Lung (tissue), 12 donors: Measurements from ENCODE around the gene ESYT3. TPM values are rescaled to one million over a fixed set of nuclear protein-coding genes. Genes with fewer than 3 reads are reported as not detected.

ENCODE experiments used
- ATAC-seq: fragments of 200-7000 bp; cut with Tn5 transposase; one replicate; pipeline ENCODE4 v1.9.1; 2020; ENCODE audit warnings: moderate number of reproducible peaks; ENCODE audit not compliant: insufficient read depth, low FRiP score
- DNase-seq, 3 donors: peaks; one replicate each; pipeline ENCODE4 v3.0.0-alpha.2; 2013 to 2017
- H3K27ac ChIP-seq, 2 donors: one replicate each; pipeline ENCODE4 v1.5.1; 2013; ENCODE audit warnings: mild to moderate bottlenecking in 2 of 2, moderate library complexity in 2 of 2, control low read depth in 1 of 2, inconsistent platforms in 1 of 2, low read depth in 1 of 2, low read length in 1 of 2
- H3K27me3 ChIP-seq, 3 donors: one replicate each; pipeline ENCODE4 v1.5.1; 2013; ENCODE audit warnings: low read length in 2 of 3; ENCODE audit not compliant: control insufficient read depth in 3 of 3, insufficient read depth in 3 of 3
- H3K36me3 ChIP-seq, 4 donors: one replicate each; pipeline ENCODE4 v1.5.1; 2013; ENCODE audit warnings: low read length in 4 of 4, mild to moderate bottlenecking in 1 of 4, moderate library complexity in 1 of 4; ENCODE audit not compliant: control insufficient read depth in 4 of 4, insufficient read depth in 4 of 4
- H3K4me1 ChIP-seq, 5 donors: one replicate each; pipeline ENCODE4 v1.5.1; 2013; ENCODE audit warnings: low read length in 5 of 5, mild to moderate bottlenecking in 2 of 5, moderate library complexity in 1 of 5; ENCODE audit not compliant: control insufficient read depth in 5 of 5, insufficient read depth in 5 of 5
- H3K4me3 ChIP-seq: one replicate; pipeline ENCODE4 v1.5.1; 2013; ENCODE audit warnings: mild to moderate bottlenecking, control low read depth, moderate library complexity
- H3K9ac ChIP-seq, 2 donors: one replicate each; pipeline ENCODE4 v1.5.1; 2013; ENCODE audit warnings: low read length in 2 of 2, control low read depth in 1 of 2; ENCODE audit not compliant: insufficient read depth in 1 of 2
- H3K9me3 ChIP-seq, 4 donors: one replicate each; pipeline ENCODE4 v1.5.1; 2013; ENCODE audit warnings: low read length in 3 of 4, mild to moderate bottlenecking in 1 of 4, moderate library complexity in 1 of 4; ENCODE audit not compliant: control insufficient read depth in 4 of 4, insufficient read depth in 3 of 4
- CTCF ChIP-seq: IDR thresholded peaks from 2 replicates; pipeline ENCODE4 v1.5.1; 2012; ENCODE audit warnings: mild to moderate bottlenecking; ENCODE audit errors: control extremely low read depth, extremely low read depth
- WGBS, 2 donors: extraction: QIAGEN DNeasy Blood & Tissue Kit; methylation state at CpG; one replicate each; pipeline ENCODE4 v1.1.7; 2013; 5-methylcytosine and 5-hydroxymethylcytosine counted together
- polyA plus RNA-seq, 2 donors: library from polyadenylated mRNA; stranded (reverse); fragments of 200-250 nt; gene quantifications; one replicate each; pipeline ENCODE4 v1.2.1, GENCODE V29; 2013
- total RNA-seq, 2 donors: library from RNA; depleted of rRNA in 1 of 2; stranded (reverse); fragments of >200 nt in 1 of 2; gene quantifications; one replicate each; pipeline ENCODE4 v1.2.1, GENCODE V29; 2014 to 2021
- donor health status: control.
- donor health status: control.
- donor health status: Bipolar disorder and iron deficiency.
- donor health status: healthy.
- donor health status: DM: yes; HTN: yes; CAD: no.

ESYT3 gene
- total and polyA plus RNA-seq, 4 donors, result 5.7 to 71.0 (median 27.0) TPM

GRCh38 chr3:138394686-138395085 is 39.7 kb upstream of the ESYT3 start:
- Histone ChIP-seq H3K27ac (peak overlapping the region in 1 of 2 donors; percentile 2), H3K4me3 (no peak overlapping the region), H3K27me3 (no peaks in the 10 kb centered on the region), H3K9me3 (no peaks in the 10 kb centered on the region), H3K4me1 (peaks cover 0 to 2% (median 0%) of the 10 kb centered on the region in 5 donors), H3K9ac (no peak overlapping the region), H3K36me3 (peaks cover 0 to 2% (median 0%) of the 10 kb centered on the region in 4 donors)
- ATAC-seq, result no peak
- TF ChIP-seq CTCF, result no peak
- WGBS, 2 donors, result 94 to 98% methylated on average over 5 of the region's 5 CpGs
- no peak for DNase-seq

GRCh38 chr3:138395865-138396751 is 38.3 kb upstream of the ESYT3 start:
- no peaks in the 10 kb centered on the region for H3K27me3 ChIP-seq
- TF ChIP-seq CTCF, result no peak
- no peak overlapping the region for H3K4me3 ChIP-seq
- WGBS, 2 donors, result 91 to 92% methylated on average over 12 of the region's 12 CpGs
- H3K9me3 ChIP-seq, result no peaks in the 10 kb centered on the region
- peaks cover 0 to 2% (median 0%) of the 10 kb centered on the region in 5 donors for H3K4me1 ChIP-seq
- H3K27ac ChIP-seq, result peak overlapping the region in 1 of 2 donors; percentile 58
- ATAC-seq (no peak), DNase-seq (no peak)
- H3K36me3 ChIP-seq, result peaks cover 0 to 3% (median 0%) of the 10 kb centered on the region in 4 donors
- H3K9ac ChIP-seq, result no peak overlapping the region

- H3K4me1 ChIP-seq, result peaks cover 0 to 2% (median 0%) of the 10 kb centered on the region in 5 donors
- H3K36me3 ChIP-seq, result peaks cover 0 to 7% (median 0%) of the 10 kb centered on the region in 4 donors
- ATAC-seq (no peak), DNase-seq (no peak)
- H3K27me3 ChIP-seq, result no peaks in the 10 kb centered on the region
- H3K4me3 ChIP-seq, result no peak overlapping the region
- H3K27ac ChIP-seq, result peak overlapping the region in 1 of 2 donors; percentile 58
- H3K9me3 ChIP-seq, result no peaks in the 10 kb centered on the region
- WGBS, 2 donors, result 93 to 94% methylated on average over 14 of the region's 14 CpGs
- no peak for TF ChIP-seq CTCF
- no peak overlapping the region for H3K9ac ChIP-seq
Measured at GRCh38 chr3:138396752-138397410, 37.5 kb upstream of the ESYT3 start.
